Measurements from ENCODE around the gene MAPK14. TPM values are rescaled to one million over a fixed set of nuclear protein-coding genes. Genes with fewer than 3 reads are reported as not detected.

MAPK14 gene
- total and polyA plus RNA-seq, 4 donors, result 16.9 to 82.7 (median 35.9) TPM

DNA sequence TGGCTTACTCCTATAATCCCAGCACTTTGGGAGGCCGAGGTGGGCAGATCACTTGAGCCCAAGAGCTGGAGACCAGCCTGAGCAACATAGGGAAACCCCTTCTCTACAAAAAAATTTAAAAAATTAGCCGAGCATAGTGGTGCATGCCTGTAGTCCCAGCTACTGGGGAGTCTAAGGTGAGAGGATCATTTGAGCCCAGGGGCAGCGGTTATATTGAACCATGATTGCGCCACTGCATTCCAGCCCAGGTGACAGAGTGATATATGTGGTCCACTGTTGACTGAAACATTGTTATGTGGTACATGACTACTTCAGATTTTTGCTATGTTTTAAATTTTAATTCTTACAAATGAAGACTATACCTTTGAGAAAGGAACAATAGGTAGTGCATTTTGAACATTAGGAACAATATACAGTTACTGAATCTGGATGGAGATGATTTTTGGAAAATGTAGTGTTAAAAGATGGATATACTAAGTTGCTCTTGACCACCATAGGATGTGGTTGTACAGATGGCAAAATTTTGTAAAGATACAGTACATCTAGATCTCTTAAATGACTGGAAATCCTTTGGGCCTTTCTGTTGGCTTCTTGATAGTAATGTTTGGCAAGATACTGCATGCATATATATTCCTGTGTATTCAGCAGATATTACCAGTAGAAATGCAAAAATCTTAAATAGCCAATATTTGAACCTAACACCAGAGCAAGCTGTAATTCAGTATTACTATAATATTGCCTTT is 35.9 kb downstream of the MAPK14 start:
- H3K4me1 ChIP-seq (ENCODE audit: control insufficient read depth in 4 of 4, insufficient read depth in 4 of 4, low read length in 3 of 4), result peaks cover 9 to 43% (median 28%) of the 10 kb centered on the region in 4 donors
- no peak overlapping the region for H3K27ac ChIP-seq (ENCODE audit: low read depth in 1 of 2, low read length in 2 of 2)
- peaks cover 1 to 9% (median 7%) of the 10 kb centered on the region in 4 donors for H3K36me3 ChIP-seq (ENCODE audit: control insufficient read depth in 4 of 4, insufficient read depth in 3 of 4, low read depth in 1 of 4, low read length in 3 of 4)
- WGBS, result 89% methylated on average over 4 of the region's 4 CpGs
- no peak overlapping the region for H3K9ac ChIP-seq (ENCODE audit: low read depth in 1 of 2, low read length in 2 of 2)
- DNase-seq (ENCODE audit: low spot score), result no peak
- TF ChIP-seq, protein P1, sequence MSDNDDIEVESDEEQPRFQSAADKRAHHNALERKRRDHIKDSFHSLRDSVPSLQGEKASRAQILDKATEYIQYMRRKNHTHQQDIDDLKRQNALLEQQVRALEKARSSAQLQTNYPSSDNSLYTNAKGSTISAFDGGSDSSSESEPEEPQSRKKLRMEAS (IDR thresholded peaks at IDR 0.05), result no peak
- TF ChIP-seq HNF4A (conservative IDR thresholded peaks at IDR 0.05) (peak in 1 of 2 donors; percentile 16), RXRA (IDR thresholded peaks at IDR 0.05) (peak in 1 of 2 donors; percentile 7), NR2F2 (IDR thresholded peaks at IDR 0.05) (no peak), CTCF (IDR thresholded peaks at IDR 0.05; ENCODE audit: low read depth, low read length, missing input control) (no peak), FOXA1 (IDR thresholded peaks at IDR 0.05) (no peak), REST (IDR thresholded peaks at IDR 0.05) (no peak)
- no peak overlapping the region for H3K4me3 ChIP-seq (ENCODE audit: low read depth in 1 of 3, low read length in 3 of 3)
- H3K9me3 ChIP-seq (ENCODE audit: control insufficient read depth in 4 of 4, low read length in 3 of 4), result no peaks in the 10 kb centered on the region
- H3K27me3 ChIP-seq (ENCODE audit: control insufficient read depth in 4 of 4, insufficient read depth in 4 of 4, low read length in 3 of 4), result no peaks in the 10 kb centered on the region

- H3K27ac ChIP-seq (ENCODE audit: low read depth in 1 of 2, low read length in 2 of 2), result peak overlapping the region; percentile 37 to 64
- DNase-seq (ENCODE audit: low spot score), result peak; percentile 42
- 33% methylated on average over 3 of the region's 3 CpGs for WGBS
- H3K9ac ChIP-seq (ENCODE audit: low read depth in 1 of 2, low read length in 2 of 2), result no peak overlapping the region
- no peak overlapping the region for H3K4me3 ChIP-seq (ENCODE audit: low read depth in 1 of 3, low read length in 3 of 3)
- H3K4me1 ChIP-seq (ENCODE audit: control insufficient read depth in 4 of 4, insufficient read depth in 4 of 4, low read length in 3 of 4), result peaks cover 9 to 43% (median 28%) of the 10 kb centered on the region in 4 donors
- no peaks in the 10 kb centered on the region for H3K27me3 ChIP-seq (ENCODE audit: control insufficient read depth in 4 of 4, insufficient read depth in 4 of 4, low read length in 3 of 4)
- no peaks in the 10 kb centered on the region for H3K9me3 ChIP-seq (ENCODE audit: control insufficient read depth in 4 of 4, low read length in 3 of 4)
- peaks cover 1 to 3% (median 3%) of the 10 kb centered on the region in 4 donors for H3K36me3 ChIP-seq (ENCODE audit: control insufficient read depth in 4 of 4, insufficient read depth in 3 of 4, low read depth in 1 of 4, low read length in 3 of 4)
- TF ChIP-seq SP1 (IDR thresholded peaks at IDR 0.05) (peak; percentile 88), FOXA1 (IDR thresholded peaks at IDR 0.05) (no peak), HNF4G (IDR thresholded peaks at IDR 0.05) (peak; percentile 81), RAD21 (IDR thresholded peaks at IDR 0.05) (peak; percentile 27 to 32), HNF4A (conservative IDR thresholded peaks at IDR 0.05) (peak; percentile 96 to 99), YY1 (IDR thresholded peaks at IDR 0.05) (peak; percentile 59), FOXA2 (IDR thresholded peaks at IDR 0.05) (peak; percentile 42), ATF3 (IDR thresholded peaks at IDR 0.05) (peak; percentile 26), GABPA (IDR thresholded peaks at IDR 0.05 in 1 of 2, conservative IDR thresholded peaks at IDR 0.05 in 1 of 2) (no peak), EGR1 (IDR thresholded peaks at IDR 0.05; ENCODE audit: low read depth in 2 of 2) (no peak), TAF1 (conservative IDR thresholded peaks at IDR 0.05) (no peak), RXRA (IDR thresholded peaks at IDR 0.05) (peak; percentile 85 to 92), NR2F2 (IDR thresholded peaks at IDR 0.05) (no peak), CTCF (IDR thresholded peaks at IDR 0.05; ENCODE audit: low read depth, low read length, missing input control) (no peak)
- TF ChIP-seq, protein P2, sequence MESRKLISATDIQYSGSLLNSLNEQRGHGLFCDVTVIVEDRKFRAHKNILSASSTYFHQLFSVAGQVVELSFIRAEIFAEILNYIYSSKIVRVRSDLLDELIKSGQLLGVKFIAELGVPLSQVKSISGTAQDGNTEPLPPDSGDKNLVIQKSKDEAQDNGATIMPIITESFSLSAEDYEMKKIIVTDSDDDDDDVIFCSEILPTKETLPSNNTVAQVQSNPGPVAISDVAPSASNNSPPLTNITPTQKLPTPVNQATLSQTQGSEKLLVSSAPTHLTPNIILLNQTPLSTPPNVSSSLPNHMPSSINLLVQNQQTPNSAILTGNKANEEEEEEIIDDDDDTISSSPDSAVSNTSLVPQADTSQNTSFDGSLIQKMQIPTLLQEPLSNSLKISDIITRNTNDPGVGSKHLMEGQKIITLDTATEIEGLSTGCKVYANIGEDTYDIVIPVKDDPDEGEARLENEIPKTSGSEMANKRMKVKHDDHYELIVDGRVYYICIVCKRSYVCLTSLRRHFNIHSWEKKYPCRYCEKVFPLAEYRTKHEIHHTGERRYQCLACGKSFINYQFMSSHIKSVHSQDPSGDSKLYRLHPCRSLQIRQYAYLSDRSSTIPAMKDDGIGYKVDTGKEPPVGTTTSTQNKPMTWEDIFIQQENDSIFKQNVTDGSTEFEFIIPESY (IDR thresholded peaks at IDR 0.05), result peak; percentile 90
Observed at GRCh38 chr6:36064770-36065396, 37.3 kb downstream of the MAPK14 start.
